GM13977 (cell line): Measurements from ENCODE around the gene ADH1A.

Experiments
- DNase-seq: peaks from one replicate; pipeline ENCODE4 v3.0.0; 2012; ENCODE audit warnings: low spot score
- CTCF ChIP-seq: IDR thresholded peaks from 2 replicates; pipeline ENCODE4 v1.5.1; 2012; ENCODE audit warnings: mild to moderate bottlenecking, control low read depth; ENCODE audit not compliant: insufficient read depth; ENCODE audit errors: extremely low read depth, missing control alignments
- in situ Hi-C: fragments of 300-500 bp; cut with MboI; formaldehyde crosslinking; loops from one replicate; pipeline ENCODE4 v1.12.0; 2022; ENCODE audit warnings: low sequenced_read_pairs, low pct_unique_long_range_greater_than_20kb, mixed read lengths, inconsistent platforms; ENCODE audit not compliant: unreplicated experiment

ADH1A gene

GRCh38 chr4:99293357-99293756 is 2.6 kb upstream of the ADH1A start:
- in situ Hi-C loops: no loop called here
- no peak for TF ChIP-seq CTCF
- no peak for DNase-seq

GRCh38 chr4:99285387-99285786 is 5.4 kb downstream of the ADH1A start:
- no peak for TF ChIP-seq CTCF
- in situ Hi-C loops: no loop called here
- no peak for DNase-seq

- DNase-seq: no peak
- in situ Hi-C loops: no loop called here
- TF ChIP-seq CTCF: no peak
Measured at GRCh38 chr4:99282731-99283130, 8.1 kb downstream of the ADH1A start.

GRCh38 chr4:99281261-99281660 is 9.5 kb downstream of the ADH1A start:
- in situ Hi-C loops: no loop called here
- TF ChIP-seq CTCF: no peak
- no peak for DNase-seq

GRCh38 chr4:99276417-99276816 is 14.4 kb downstream of the ADH1A start:
- in situ Hi-C loops: no loop called here
- TF ChIP-seq CTCF: no peak
- no peak for DNase-seq

- in situ Hi-C loops: no loop called here
- no peak for TF ChIP-seq CTCF
- DNase-seq: no peak
Measured at GRCh38 chr4:99275885-99276284, 14.9 kb downstream of the ADH1A start.

- no peak for DNase-seq
- in situ Hi-C loops: no loop called here
- TF ChIP-seq CTCF: no peak
Measured at GRCh38 chr4:99275050-99275449, 15.7 kb downstream of the ADH1A start.
